GM19324 (cell line): ENCODE measurements around the gene TECPR2.
"Not testable (repeated sequence)": the region's sequence is repeated elsewhere in the genome, so short reads cannot be mapped to it uniquely, and the experiment has no call there.

ENCODE experiments used
- ATAC-seq: cut with Tn5 transposase; IDR thresholded peaks from one replicate; pipeline ENCODE4 v1.9.1; 2021; ENCODE audit warnings: mild to moderate bottlenecking, moderate library complexity; ENCODE audit not compliant: unreplicated experiment, low FRiP score

TECPR2 gene

DNA sequence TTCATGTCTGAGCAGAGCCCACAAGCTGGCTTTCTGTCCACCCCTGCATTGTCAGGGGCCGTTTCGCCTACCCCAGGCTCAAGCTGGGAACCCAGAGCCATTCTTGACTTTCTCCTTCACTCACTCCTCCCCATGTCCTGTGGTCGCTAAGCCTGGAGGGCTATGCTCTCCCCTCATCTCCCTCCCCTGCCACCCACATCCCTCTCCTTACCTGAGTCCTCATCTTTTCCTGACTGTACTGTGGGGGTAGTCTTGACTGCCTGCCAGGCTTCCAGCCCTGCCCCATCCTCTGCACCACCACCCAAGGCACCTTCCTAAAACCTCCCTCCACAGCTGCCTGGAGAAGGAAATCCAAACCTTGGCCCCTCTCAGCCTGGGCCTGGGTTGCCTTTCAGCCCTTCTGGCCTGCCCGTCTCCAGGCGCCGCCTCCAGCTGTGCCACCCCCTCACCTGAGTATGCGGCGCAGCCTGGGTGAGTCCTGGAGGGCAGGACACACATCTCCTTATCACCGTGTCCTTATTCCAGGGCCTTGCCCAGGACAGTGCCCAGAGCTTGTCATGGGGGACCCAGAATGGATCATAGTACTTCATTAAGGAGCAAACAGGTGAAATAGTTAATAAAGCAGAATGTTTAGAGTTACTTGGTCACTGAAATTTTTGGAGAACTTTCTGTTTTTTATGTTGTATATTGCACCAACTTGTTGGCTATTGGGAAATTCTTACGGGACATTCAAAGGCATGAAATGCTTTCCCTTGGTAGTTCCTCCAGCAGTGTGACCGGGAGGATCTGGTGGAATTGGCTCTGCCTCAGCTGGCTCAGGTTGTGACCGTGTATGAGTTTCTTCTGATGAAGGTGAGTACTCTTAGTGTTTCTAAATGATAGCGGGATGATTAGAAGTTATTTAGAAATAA lies 28.7 kb upstream of the TECPR2 start:
- ATAC-seq: no peak

DNA sequence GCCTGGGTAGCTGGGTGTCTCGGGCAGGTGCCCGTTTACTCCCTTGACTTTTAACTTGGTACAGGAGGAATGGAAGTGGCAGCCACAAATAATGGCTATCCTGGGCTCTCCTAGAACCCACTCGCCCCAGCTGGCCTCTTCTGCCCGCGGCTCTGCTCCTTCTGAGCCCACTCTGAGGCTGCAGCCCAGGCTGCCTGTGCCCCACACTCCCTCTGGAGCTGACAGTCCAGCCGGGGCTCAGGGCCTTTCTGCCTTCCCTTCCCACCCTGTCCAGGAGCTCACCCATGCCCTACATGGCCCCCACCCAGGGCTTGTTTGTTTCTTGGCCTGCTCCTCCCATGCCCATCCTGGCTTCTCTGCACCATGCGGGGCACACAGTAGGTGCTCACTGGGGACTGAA lies 27.6 kb upstream of the TECPR2 start:
- no peak for ATAC-seq

DNA sequence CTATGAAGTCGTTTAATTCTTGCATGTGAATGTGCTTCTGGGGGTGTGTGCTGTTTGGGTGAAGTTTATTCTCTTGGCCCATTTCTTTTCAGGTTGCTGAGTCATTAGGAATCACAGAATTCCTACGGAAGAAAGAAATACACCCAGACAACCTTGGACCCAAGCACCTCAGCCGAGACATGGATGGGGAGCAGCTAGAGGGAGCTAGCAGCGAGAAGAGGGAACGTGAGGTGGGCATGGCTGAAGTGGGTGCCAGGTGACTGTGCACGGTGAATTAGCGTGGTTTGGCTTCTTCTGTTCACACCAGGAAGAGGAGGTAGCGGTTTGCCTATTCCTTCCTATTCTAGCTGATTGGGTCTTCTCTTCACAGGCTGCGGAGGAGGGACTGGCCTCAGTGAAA lies 24.0 kb upstream of the TECPR2 start:
- ATAC-seq: no peak

DNA sequence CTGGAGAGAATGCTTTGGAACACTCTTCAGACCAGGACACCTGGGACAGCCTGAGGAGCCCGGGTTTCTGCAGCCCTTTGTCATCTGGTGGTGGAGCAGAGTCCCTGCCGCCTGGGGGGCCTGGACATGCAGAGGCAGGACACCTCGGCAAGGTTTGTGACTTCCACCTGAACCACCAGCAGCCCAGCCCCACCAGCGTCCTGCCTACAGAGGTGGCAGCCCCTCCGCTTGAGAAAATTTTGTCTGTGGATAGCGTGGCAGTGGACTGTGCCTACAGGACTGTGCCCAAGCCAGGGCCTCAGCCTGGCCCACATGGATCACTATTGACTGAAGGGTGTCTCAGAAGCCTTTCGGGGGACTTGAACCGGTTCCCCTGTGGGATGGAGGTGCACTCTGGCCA lies 21.2 kb upstream of the TECPR2 start:
- no peak for ATAC-seq

DNA sequence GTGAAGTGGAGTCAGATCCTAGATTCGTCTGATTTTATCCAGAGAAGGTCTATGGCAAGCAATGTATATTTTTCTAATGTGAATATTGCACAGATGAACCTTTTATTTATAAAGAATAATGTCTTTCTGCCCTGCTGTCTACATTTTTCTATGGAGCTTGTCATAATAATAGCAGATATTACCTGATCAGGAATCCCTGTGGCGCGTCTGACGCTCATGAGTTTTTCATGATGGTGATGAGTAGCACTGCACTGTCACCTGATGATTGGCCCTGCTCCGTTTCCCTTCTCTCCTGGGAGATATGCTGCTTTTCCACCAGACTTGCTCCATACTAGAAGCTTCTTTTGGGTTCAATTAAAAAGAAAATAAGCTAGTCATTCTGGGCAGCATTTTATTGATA lies 20.5 kb upstream of the TECPR2 start:
- no peak for ATAC-seq

DNA sequence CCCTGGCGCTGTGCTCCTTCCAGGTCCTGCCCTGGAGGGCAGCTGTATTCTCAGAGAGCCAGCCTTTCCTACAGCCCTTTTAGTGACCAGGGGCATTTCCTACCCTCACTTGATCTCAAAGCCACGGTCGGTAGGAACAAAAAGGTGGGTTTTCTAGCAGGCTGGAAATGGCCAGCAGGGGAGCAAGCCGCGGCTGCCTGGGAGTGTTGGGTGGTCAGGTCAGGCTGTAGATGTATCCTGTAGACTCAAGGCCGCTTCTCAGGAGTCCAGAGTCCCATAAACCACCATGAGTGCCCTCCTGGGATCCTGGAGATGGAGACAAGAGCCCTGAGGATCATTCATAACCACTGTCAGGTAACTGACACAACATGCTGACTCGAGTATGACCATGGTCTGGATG lies 18.7 kb upstream of the TECPR2 start:
- no peak for ATAC-seq

DNA sequence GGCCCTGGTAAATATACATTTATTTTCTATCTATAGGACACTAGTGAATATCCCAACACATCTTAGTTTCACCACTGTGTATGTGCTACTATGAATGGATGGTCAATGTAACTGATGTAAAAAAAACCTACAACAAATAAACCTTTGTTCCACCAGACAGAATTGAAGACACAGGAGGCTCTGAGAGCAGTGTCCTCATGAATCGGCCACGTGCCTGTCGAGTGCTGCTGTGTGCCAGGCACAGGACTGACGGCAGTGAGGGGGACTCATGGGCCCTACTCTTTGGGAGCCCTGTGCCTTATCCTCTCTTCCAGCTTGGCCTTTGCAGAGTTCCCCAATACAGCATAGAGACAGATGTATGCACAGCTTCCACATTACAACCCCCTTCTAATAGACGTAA lies 18.3 kb upstream of the TECPR2 start:
- ATAC-seq: no peak

DNA sequence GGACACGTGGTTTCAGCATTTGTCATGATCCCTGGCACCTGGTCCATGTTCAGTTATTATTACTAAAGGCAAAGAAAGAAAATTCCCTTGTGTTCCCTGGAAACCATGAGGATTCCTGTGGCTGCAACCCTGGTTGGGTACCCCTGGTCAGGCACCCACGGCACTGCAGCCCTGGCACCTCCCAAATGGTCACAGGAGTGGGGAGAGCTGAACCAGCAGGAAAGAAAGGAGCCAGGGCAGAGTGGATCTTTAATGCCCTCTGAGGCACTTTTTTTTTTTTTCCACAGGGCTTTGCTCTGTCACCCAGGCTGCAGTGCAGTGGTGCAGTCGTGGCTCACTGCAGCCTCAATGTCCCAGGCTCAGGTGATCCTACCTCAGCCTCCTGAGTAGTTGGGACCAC lies 17.5 kb upstream of the TECPR2 start:
- no peak for ATAC-seq

DNA sequence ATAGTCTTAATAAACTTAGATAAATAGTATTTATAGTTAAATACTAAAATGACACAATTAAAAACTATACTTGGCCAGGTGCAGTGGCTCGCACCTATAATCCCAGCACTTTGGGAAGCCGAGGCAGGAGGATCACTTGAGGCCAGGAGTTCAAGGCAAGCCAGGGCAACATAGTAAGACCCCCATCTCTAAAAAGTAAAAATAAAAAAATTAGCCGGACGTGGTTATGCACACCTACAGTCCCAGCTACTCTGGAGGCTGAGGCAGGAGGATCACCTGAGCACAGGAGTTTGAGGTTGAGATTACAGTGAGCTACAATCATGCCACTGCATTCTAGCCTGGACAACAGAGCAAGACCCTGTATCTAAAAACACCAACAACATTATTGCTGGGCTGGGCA lies 16.1 kb upstream of the TECPR2 start:
- no peak for ATAC-seq

DNA sequence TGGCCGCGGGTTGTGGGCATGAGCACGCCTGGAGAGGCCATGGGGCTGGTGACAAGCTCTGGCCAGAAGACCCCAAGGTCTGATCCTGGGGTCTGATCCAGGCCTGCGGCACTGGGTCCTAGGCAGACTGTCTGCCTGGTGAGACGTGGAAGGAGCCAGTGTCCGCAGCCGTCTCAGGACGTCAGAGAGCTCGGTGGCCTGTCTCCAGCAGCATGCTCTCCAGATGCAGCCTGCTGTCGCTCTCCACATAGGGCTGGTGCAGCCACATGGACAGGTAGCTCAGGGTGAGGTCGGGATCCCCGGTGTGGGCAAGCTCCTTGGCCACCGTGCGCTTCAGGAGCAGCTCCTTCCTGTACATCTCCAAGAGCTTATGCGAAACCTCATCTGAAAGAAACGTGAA lies 14.4 kb upstream of the TECPR2 start:
- no peak for ATAC-seq

DNA sequence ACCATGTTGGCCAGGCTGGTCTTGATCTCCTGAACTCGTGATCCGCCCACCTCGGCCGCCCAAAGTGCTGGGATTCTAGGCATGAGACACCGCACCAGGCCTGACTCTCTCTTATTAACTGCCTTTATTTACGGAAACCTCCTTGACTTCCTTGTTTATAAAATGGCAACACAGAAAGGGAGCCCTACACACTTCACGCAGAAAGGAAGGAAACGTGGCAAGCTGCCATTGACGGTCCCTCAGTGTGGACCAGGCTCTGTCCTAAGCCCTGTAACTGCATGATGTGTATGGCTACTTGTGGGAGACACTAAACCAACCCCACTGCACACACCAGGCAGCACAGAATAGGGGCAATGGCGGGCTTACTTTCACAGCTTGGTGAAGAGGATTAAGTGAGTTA lies 11.7 kb upstream of the TECPR2 start:
- no peak for ATAC-seq

DNA sequence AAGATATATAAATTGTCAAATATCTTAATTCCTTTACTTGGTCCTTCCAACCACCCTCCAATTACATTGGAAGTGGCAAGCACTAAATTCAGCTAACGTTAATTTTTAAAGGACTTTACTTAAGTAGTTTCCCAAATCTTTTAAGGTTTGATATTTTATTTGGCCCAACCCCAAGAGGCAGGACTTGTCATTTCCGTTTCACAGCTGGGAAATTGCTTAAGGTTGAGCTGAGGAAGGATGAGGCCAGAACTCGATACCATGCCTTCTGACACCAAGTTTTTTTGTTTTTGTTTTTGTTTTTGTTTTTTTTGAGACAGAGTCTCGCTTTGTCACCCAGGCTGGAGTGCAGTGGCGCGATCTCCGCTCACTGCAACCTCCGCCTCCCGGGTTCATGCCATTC lies 11.1 kb upstream of the TECPR2 start:
- not testable (repeated sequence) for ATAC-seq

DNA sequence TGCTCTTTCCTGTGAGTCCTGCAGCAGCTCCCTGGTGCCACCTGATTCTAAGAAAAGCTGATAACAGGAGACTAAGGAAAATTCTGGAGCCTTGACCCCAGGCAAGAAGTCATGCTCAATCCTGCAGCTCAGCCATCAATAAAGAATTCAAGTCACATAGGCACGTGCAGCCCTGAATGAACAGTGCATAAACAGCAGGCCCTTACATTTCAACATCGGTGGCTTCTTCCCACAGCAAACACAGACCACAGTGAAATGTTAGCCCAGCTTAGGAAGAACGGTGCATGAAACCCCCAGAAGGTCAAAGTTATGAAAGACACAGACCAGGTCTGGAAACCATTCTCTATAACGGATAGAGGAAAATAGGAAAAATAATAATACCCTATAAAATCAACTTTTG lies 10.5 kb upstream of the TECPR2 start:
- no peak for ATAC-seq

DNA sequence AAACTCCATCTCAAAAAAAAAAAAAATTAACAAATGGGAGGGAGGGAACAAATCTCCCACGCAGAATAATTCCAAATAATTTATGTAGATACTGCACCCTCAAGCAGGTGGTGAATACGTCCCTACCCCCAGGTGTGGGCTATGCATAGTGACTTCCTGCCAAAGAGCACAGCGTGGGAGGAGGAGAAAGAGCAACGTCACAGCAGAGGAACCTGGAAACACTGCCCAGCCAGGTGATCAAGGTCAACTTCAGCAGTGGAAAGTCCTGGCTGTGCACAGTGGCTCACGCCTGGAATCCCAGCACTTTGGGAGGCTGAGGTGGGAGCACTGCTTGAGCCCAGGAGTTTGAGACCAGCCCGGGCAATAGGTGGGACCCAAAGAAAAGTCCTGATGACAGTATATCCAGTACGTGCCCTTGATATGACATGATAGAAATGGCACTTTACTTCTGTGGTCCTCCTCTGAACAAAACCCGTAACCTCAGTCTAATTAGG lies 9.6 kb upstream of the TECPR2 start:
- ATAC-seq: no peak

DNA sequence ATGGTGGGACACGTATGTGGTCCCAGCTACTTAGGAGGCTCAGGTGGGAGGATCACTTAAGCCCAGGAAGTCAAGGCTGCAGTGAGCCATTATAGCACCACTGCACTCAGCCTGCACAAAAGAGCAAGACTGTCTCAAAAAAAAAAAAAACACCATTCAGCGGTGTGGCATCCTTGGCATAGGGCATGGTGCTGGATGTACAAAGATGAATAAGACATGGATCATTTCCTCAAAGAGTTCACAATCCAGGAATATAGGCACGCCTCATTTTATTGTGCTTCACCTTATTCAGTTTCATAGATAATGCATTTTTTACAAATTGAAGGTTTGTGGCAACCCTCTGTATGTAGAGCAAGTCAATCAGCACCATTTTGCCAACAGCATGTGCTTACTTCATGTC lies 6.5 kb upstream of the TECPR2 start:
- ATAC-seq: no peak

DNA sequence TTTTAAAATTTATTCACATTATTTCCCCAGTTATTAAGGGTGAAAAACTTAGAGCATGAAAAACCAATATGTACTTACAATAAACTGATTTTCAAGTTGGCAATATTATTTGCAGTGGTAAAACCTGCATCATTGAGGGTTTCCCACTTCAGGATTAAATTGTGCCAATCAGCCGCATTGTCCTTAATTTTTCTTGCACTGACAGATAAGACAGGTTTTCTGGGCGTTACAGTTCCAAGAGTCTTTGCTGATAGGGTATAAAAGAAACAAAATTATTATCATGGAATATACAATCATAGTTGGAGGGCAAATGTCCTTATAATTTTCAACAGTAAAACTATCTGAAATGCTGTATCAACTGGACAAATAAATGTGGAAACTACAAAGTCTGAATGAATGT lies 3.4 kb upstream of the TECPR2 start:
- no peak for ATAC-seq

DNA sequence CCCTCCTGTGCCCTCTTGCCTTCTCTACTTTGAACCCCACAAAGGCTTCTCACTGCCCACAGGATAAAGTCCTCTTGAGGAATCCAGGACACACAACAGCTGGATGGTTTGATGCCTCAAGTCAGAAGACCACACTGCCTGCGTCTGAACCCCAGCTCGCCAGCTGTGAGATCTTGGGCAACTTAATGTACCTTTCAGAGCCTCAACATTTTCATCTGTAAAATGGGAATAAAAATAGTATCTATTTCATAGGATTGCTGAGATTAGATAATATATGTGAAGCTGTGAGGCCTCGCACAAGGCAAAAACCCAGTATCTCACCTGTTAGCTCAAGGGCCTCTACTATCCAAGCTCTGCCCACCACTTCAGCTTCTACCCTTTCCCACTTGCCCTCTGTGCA lies 2.4 kb upstream of the TECPR2 start:
- no peak for ATAC-seq

DNA sequence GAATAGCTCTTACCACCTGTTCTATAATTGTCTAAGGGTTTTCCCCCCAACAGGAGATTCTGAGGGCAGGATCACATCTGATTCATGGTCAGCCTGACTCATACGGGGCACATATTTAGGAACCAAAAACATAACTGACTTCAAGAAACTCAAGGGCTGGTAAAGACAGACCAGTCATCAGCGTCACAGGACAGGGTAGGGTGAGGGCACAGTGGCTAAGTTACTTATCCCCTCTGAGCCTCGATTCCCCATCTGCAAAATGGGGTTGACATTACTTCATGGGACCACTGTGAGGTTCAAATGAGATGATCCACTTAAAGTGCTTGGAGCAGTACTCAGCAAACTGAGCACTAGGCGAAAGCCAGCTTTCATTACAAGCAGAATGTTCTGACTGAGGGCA lies 657 bp upstream of the TECPR2 start:
- ATAC-seq: no peak

DNA sequence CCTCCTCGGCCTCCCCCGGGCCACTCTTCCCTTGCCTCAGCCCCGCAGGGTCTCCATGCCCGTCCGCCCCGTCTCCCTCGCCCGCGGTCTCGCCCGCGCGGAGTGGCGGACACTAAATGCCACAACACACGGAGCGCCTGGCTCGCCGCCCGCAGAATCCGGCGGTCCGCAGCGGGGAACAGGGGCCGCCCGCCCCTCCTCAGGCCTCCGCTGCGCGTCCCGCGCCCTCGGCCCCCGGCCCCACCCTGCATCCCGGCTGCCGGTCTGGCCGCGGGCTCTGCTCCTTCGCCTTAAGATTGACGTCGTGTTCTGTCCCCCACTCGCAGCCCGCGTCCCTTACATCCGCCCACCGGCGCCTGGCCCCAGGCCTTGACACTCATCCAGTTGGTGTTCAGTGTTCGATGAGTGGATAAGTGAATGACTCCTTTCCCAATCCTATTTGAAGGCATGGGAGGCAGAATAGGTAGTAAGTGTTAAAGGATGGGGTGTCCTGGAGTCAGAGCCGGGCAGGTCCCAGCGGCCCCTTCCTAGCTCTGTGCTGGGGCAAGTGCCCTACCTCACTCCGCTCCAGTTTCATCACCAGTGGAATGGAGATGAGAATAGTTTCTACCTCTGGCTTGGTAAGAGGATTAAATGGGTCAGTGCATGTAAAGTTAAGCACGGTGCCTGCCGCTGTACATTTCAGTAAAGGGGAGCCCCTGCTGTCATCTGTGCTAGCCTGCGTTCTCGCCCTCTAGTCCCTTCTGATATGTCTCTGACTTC lies 622 bp downstream of the TECPR2 start:
- peak; percentile 21 for ATAC-seq

DNA sequence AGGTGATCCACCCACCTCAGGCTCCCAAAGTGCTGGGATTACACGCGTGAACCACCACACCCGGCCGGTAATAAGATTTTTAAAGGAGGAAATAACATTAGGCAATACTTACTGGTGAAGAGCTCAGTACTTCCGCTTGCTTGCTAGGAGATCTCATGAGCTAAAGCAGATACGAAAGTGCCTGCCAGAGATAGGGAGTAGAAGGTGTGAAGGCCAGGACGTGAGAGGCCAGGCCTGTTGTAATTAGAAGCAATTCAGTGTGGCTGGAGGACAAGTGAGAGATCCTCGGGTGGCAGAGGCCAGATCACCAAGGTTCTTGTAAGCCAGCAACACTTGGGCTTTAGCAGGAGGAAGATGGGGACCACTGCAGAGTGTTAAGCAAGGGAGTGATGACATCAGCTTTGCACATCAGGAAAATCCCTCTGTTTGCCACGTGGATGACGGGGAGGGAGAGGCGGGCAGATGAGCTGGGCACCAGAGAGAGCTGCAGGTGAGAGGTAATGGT lies 7.6 kb downstream of the TECPR2 start:
- ATAC-seq: no peak

DNA sequence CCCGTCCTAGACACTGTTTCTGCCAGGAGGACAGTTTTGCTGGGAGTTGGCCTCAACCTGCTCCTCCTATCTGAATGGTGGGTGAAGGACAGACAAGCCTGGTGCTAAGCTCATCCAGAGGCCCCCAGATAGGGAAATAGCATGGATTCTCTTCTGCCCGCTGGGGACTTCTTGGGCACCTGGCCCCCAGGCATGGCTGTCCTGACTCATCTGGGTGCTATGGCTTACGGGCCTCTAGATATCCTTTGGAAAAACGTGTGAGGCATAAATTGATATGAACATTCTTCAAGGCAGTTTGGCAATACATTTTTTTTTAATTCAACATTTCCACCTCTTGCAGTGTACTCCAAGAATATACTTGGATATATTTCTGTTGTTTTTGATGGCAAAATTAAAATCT lies 8.6 kb downstream of the TECPR2 start:
- no peak for ATAC-seq

DNA sequence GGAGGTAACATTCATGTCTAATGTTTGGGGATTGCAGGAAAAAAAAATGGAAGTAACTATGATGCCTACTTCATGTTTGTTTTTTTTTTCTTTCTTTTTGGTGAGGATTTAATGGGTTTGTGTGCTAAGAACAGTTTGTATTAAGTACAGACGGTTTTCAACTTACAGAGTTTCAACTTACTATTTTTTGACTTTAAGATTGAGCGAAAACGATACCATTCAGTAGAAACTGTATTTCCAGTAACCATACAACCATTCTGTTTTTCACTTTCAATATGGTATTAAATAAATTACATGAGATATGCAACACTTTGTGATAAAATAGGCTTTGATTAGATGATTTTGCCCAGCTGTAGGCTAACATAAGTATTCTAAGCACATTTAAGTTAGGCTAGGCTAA lies 10.4 kb downstream of the TECPR2 start:
- ATAC-seq: no peak
